H1 (cell line): ENCODE data around the gene FOXI2. TPM values are rescaled to one million over a fixed set of nuclear protein-coding genes. Genes with fewer than 3 reads are reported as not detected.
A peak's percentile ranks its signal among the peaks of the same experiment; 100 is the strongest.

ENCODE experiments used
- ATF2 ChIP-seq: IDR thresholded peaks from 2 replicates; pipeline ENCODE4 v1.6.1; 2012; ENCODE audit warnings: low read length, inconsistent platforms
- ATF3 ChIP-seq: IDR thresholded peaks from 2 replicates; pipeline ENCODE4 v1.6.1; 2011; ENCODE audit warnings: low read depth, mild to moderate bottlenecking, low read length; ENCODE audit not compliant: insufficient read depth
- BACH1 ChIP-seq: IDR thresholded peaks from 2 replicates; pipeline ENCODE4 v1.6.1; 2012; ENCODE audit warnings: low read length, improper control_type of control experiment
- CBX5 ChIP-seq: fragments of 300-800, 300-1000 bp; sonication (generic); IDR thresholded peaks from 2 replicates; pipeline ENCODE4 v1.7.1; 2016; ENCODE audit warnings: antibody characterized with exemption, low read length, low read depth
- CTBP2 ChIP-seq: IDR thresholded peaks from 2 replicates; pipeline ENCODE4 v1.7.0; 2011; ENCODE audit warnings: borderline replicate concordance, mild to moderate bottlenecking, moderate library complexity, mixed read lengths, low read length; ENCODE audit not compliant: insufficient read depth, insufficient read length
- E2F6 ChIP-seq: IDR thresholded peaks from 2 replicates; pipeline ENCODE4 v1.6.1; 2012; ENCODE audit warnings: inconsistent platforms
- EGR1 ChIP-seq: IDR thresholded peaks from 2 replicates; pipeline ENCODE4 v1.6.1; 2011; ENCODE audit warnings: low read depth, low read length, borderline replicate concordance
- GABPA ChIP-seq: IDR thresholded peaks from 2 replicates; pipeline ENCODE4 v1.6.1; 2011; ENCODE audit warnings: mild to moderate bottlenecking, low read length, moderate library complexity, borderline replicate concordance; ENCODE audit not compliant: insufficient read depth
- GTF2F1 ChIP-seq: IDR thresholded peaks from 2 replicates; pipeline ENCODE4 v1.6.1; 2012; ENCODE audit warnings: low read depth, low read length, improper control_type of control experiment, borderline replicate concordance
- HDAC6 ChIP-seq: IDR thresholded peaks from one replicate; pipeline ENCODE4 v1.7.1; 2012; ENCODE audit warnings: low read depth, mild to moderate bottlenecking, inconsistent platforms, low read length, moderate library complexity
- JUN ChIP-seq: IDR thresholded peaks from 2 replicates; pipeline ENCODE4 v1.6.1; 2011; ENCODE audit warnings: low read depth, mild to moderate bottlenecking, improper control_type of control experiment, low read length
- MAX ChIP-seq: IDR thresholded peaks from 2 replicates; pipeline ENCODE4 v1.6.1; 2012; ENCODE audit warnings: inconsistent platforms
- NRF1 ChIP-seq: IDR thresholded peaks from 2 replicates; pipeline ENCODE4 v1.6.1; 2011; ENCODE audit warnings: mild to moderate bottlenecking, low read depth, low read length, improper control_type of control experiment
- POLR2A ChIP-seq, 2 experiments: IDR thresholded peaks; 1 replicate in 1 of 2; 2 replicates in 1 of 2; pipeline ENCODE4 v1.6.1; 2011; ENCODE audit warnings: low read depth in 2 of 2, low read length in 2 of 2, mild to moderate bottlenecking in 2 of 2; ENCODE audit errors: control extremely low read depth in 1 of 2
- RXRA ChIP-seq: IDR thresholded peaks from 2 replicates; pipeline ENCODE4 v1.6.1; 2011; ENCODE audit warnings: low read depth, mild to moderate bottlenecking, low read length, moderate library complexity; ENCODE audit not compliant: insufficient read depth
- SIRT6 ChIP-seq: IDR thresholded peaks from one replicate; pipeline ENCODE4 v1.7.1; 2012; ENCODE audit warnings: low read length, inconsistent platforms
- SUZ12 ChIP-seq: fragments of 200-600 bp; sonication (generic); IDR thresholded peaks from 2 replicates; pipeline ENCODE4 v1.6.1; 2012; ENCODE audit warnings: mild to moderate bottlenecking, inconsistent platforms, low read length, moderate library complexity, mixed read lengths
- TAF1 ChIP-seq: IDR thresholded peaks from 2 replicates; pipeline ENCODE4 v1.6.1; 2011; ENCODE audit warnings: mild to moderate bottlenecking, low read depth, low read length
- TAF7 ChIP-seq: optimal IDR thresholded peaks from 2 replicates; pipeline ENCODE3; 2011; ENCODE audit warnings: low read depth, mild to moderate bottlenecking, inconsistent platforms, low read length, moderate library complexity, borderline replicate concordance
- TBP ChIP-seq: IDR thresholded peaks from 2 replicates; pipeline ENCODE4 v1.6.1; 2011; ENCODE audit warnings: low read depth, low read length, improper control_type of control experiment
- TCF12 ChIP-seq: IDR thresholded peaks from 2 replicates; pipeline ENCODE4 v1.6.1; 2011; ENCODE audit warnings: low read depth, mild to moderate bottlenecking, low read length
- TEAD4 ChIP-seq: IDR thresholded peaks from 2 replicates; pipeline ENCODE4 v1.6.1; 2012; ENCODE audit warnings: low read depth, low read length, inconsistent platforms, mixed read lengths
- polyA plus RNA-seq, 7 experiments: library from polyadenylated mRNA; depleted of rRNA in 3 of 7; stranded (reverse) in 5 of 7; unstranded in 2 of 7; fragments of >200 nt in 5 of 7; fragments of 200-250 nt in 2 of 7; gene quantifications; 1 replicate in 5 of 7; 2 replicates in 1 of 7; 4 replicates in 1 of 7; pipeline versions ENCODE4 v1.2.1 to v1.2.3, GENCODE V29; 2011 to 2013; ENCODE audit warnings: missing spikeins in 2 of 7, mixed read lengths in 2 of 7
- total RNA-seq: library from RNA; stranded (reverse); fragmentation: NEBNext Ultra II Directional; extraction: Animal tissue kit (Norgen Biotek cat#: 25700); gene quantifications from 2 replicates; pipeline ENCODE4 v1.2.1, GENCODE V29; 2021

Gene FOXI2
- total and polyA plus RNA-seq, 2 of the 8 experiments (the other 6 are each of a cell fraction or from before 2014, with no cell fraction given): 1.0 TPM

- TF ChIP-seq CTBP2 (no peak), ATF2 (no peak), HDAC6 (no peak), TAF7 (peak; percentile 14), TAF1 (no peak; the same call in 1 of the 2 replicates), SIRT6 (no peak), MAX (peak; percentile 9; the same call in 1 of the 2 replicates), CBX5 (no peak), JUN (no peak), TBP (peak; percentile 23; the same call in 1 of the 2 replicates), GABPA (no peak), E2F6 (no peak; the same call in 1 of the 2 replicates), EGR1 (no peak), RXRA (no peak), TEAD4 (no peak), ATF3 (no peak), TCF12 (no peak), SUZ12 (no peak), BACH1 (no peak), NRF1 (no peak), GTF2F1 (no peak), POLR2A (IDR thresholded peaks at IDR 0.05; ENCODE audit: control extremely low read depth in 1 of 2, low read depth in 2 of 2, low read length in 2 of 2) (no peak)
Measured at GRCh38 chr10:127736915-127737562, at the start of gene FOXI2 (continued).
